GM23338 (cell line): ENCODE data around the gene TCFL5. TPM values are rescaled to one million over a fixed set of nuclear protein-coding genes. Genes with fewer than 3 reads are reported as not detected.

Source experiments
- ATAC-seq: fragments of 200-7000 bp; cut with Tn5 transposase; 3 replicates; pipeline ENCODE4 v1.9.1; 2020
- DNase-seq: peaks from one replicate; pipeline ENCODE4 v3.0.0-alpha.2; 2015; ENCODE audit warnings: low spot score
- H2AFZ ChIP-seq: fragments of 200-600 bp; sonication (generic); 2 replicates; pipeline ENCODE4 v1.8.0; 2016; ENCODE audit warnings: antibody characterized with exemption, mild to moderate bottlenecking, moderate library complexity
- H3F3A ChIP-seq: fragments of 200-600 bp; sonication (generic); replicated peaks from 2 replicates; pipeline ENCODE4 v1.8.0; 2017; ENCODE audit warnings: antibody characterized with exemption, mixed run types, low read depth
- H3K27ac ChIP-seq: fragments of 200-600 bp; sonication (generic); 2 replicates; pipeline ENCODE4 v1.6.1; 2016; ENCODE audit warnings: low read depth
- H3K27me3 ChIP-seq: fragments of 200-600 bp; sonication (generic); 2 replicates; pipeline ENCODE4 v1.8.0; 2016; ENCODE audit warnings: mild to moderate bottlenecking, mixed run types, moderate library complexity; ENCODE audit not compliant: insufficient read depth
- H3K36me3 ChIP-seq: fragments of 200-600 bp; sonication (generic); 2 replicates; pipeline ENCODE4 v1.8.0; 2016; ENCODE audit warnings: mild to moderate bottlenecking; ENCODE audit not compliant: insufficient read depth
- H3K4me1 ChIP-seq: fragments of 200-600 bp; sonication (generic); 2 replicates; pipeline ENCODE4 v1.8.0; 2016; ENCODE audit warnings: mild to moderate bottlenecking, moderate library complexity; ENCODE audit not compliant: insufficient read depth
- H3K4me2 ChIP-seq: fragments of 200-600 bp; sonication (generic); 2 replicates; pipeline ENCODE4 v1.7.1; 2017; ENCODE audit warnings: mixed run types
- H3K4me3 ChIP-seq: fragments of 200-600 bp; sonication (generic); 2 replicates; pipeline ENCODE4 v1.6.1; 2016; ENCODE audit warnings: mixed run types
- H3K79me2 ChIP-seq: fragments of 200-600 bp; sonication (generic); replicated peaks from 2 replicates; pipeline ENCODE4 v1.8.0; 2017; ENCODE audit warnings: mild to moderate bottlenecking; ENCODE audit not compliant: insufficient read depth
- H3K9me2 ChIP-seq: fragments of 200-600 bp; sonication (generic); 2 replicates; pipeline ENCODE4 v1.8.0; 2017; ENCODE audit not compliant: insufficient read depth
- H4K20me1 ChIP-seq: fragments of 200-600 bp; sonication (generic); replicated peaks from 2 replicates; pipeline ENCODE4 v1.8.0; 2017; ENCODE audit warnings: mild to moderate bottlenecking; ENCODE audit not compliant: insufficient read depth
- H3K27ac Mint-ChIP-seq: 2 replicates; pipeline ENCODE4 v1.8.0; 2020; ENCODE audit warnings: inconsistent platforms, mild to moderate bottlenecking, moderate library complexity, mixed read lengths
- H3K27me3 Mint-ChIP-seq: 3 replicates; pipeline ENCODE4 v1.8.0; 2022; ENCODE audit warnings: low read depth, mild to moderate bottlenecking, moderate library complexity, mixed read lengths, inconsistent platforms; ENCODE audit not compliant: insufficient read depth, poor library complexity
- H3K36me3 Mint-ChIP-seq: 3 replicates; pipeline ENCODE4 v1.8.0; 2021; ENCODE audit warnings: low read depth, mild to moderate bottlenecking, inconsistent platforms, moderate library complexity, mixed read lengths
- H3K4me1 Mint-ChIP-seq: 3 replicates; pipeline ENCODE4 v1.8.0; 2020; ENCODE audit warnings: mild to moderate bottlenecking, inconsistent platforms, mixed read lengths
- H3K4me3 Mint-ChIP-seq: 3 replicates; pipeline ENCODE4 v1.8.0; 2021; ENCODE audit warnings: moderate library complexity, mild to moderate bottlenecking, inconsistent platforms, mixed read lengths
- H3K9me3 Mint-ChIP-seq: 3 replicates; pipeline ENCODE4 v1.8.0; 2020; ENCODE audit warnings: moderate library complexity, mild to moderate bottlenecking, inconsistent platforms, mixed read lengths
- EZH2 ChIP-seq: fragments of 200-600 bp; sonication (generic); IDR thresholded peaks from one replicate; pipeline ENCODE4 v1.8.0; 2017; ENCODE audit warnings: antibody characterized with exemption, mild to moderate bottlenecking, low read depth; ENCODE audit not compliant: unreplicated experiment
- JUNB ChIP-seq: IDR thresholded peaks from one replicate; pipeline ENCODE4 v1.6.1; 2016; ENCODE audit warnings: antibody characterized with exemption; ENCODE audit not compliant: unreplicated experiment
- NANOG ChIP-seq: IDR thresholded peaks from 2 replicates; pipeline ENCODE4 v1.6.1; 2016; ENCODE audit warnings: antibody characterized with exemption, borderline replicate concordance
- POLR2AphosphoS5 ChIP-seq: IDR thresholded peaks from 2 replicates; pipeline ENCODE4 v1.6.1; 2016; ENCODE audit warnings: antibody characterized with exemption, low read depth
- STAT1 ChIP-seq: IDR thresholded peaks from one replicate; pipeline ENCODE4 v1.6.1; 2016; ENCODE audit warnings: antibody characterized with exemption; ENCODE audit not compliant: unreplicated experiment
- ZNF114 ChIP-seq: fragments of 250-450 bp; sonication (Bioruptor Pico); IDR thresholded peaks from 2 replicates; pipeline ENCODE4 v1.5.0; 2020; ENCODE audit warnings: mild to moderate bottlenecking, moderate library complexity
- ZNF331 ChIP-seq: fragments of 250-450 bp; sonication (Bioruptor Pico); IDR thresholded peaks from 2 replicates; pipeline ENCODE4 v1.5.0; 2020; ENCODE audit warnings: low read depth, mild to moderate bottlenecking, moderate library complexity
- polyA plus RNA-seq: library from polyadenylated mRNA; unstranded; fragments of >200 nt; fragmentation: Nextera tagmentation; extraction: Ambion mirVana; gene quantifications from 2 replicates; pipeline ENCODE4 v1.2.1, GENCODE V29; 2016
- total RNA-seq: library from RNA; depleted of rRNA; stranded (reverse); fragments of >200 nt; shearing (Covaris generic); gene quantifications from 2 replicates; pipeline ENCODE4 v1.2.3, GENCODE V29; 2014
- TF ChIP-seq, protein P1 (sequence below): IDR thresholded peaks from one replicate; pipeline ENCODE4 v1.6.1; 2018; ENCODE audit warnings: antibody characterized with exemption; ENCODE audit not compliant: unreplicated experiment
- TF ChIP-seq, protein P2 (sequence below), 2 experiments: fragments of 200-600 bp in 1 of 2; sonication (generic) in 1 of 2; conservative IDR thresholded peaks; 2 replicates each; pipeline versions ENCODE4 v1.5.1 to v1.6.1; 2016 to 2017; ENCODE audit warnings: antibody characterized with exemption in 2 of 2, low read depth in 2 of 2, mild to moderate bottlenecking in 2 of 2, moderate library complexity in 1 of 2
- TF ChIP-seq, protein P3 (sequence below): IDR thresholded peaks from 2 replicates; pipeline ENCODE4 v1.6.1; 2016; ENCODE audit warnings: antibody characterized with exemption

The TCFL5 gene
- total and polyA plus RNA-seq, 2 experiments from 2014 or later, result 5.8 to 19.3 TPM

DNA sequence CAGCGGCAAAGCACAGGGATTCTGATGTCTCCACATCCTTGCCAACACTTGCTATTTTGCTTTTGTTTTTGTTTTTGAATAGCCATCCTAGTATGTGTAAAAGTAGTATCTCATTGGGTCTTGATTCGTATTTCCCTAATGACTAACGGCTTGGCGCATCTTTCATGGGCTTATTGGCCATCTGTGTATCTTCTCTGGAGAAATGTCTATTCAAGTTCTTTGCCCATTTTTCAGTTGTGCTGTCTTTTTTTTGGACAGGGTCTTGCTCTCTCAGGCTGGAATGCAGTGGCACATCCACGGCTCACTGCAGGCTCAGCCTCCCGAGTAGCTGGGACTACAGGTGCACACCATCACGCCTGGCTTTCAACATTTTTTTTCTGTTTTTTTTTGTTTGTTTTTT, 17.4 kb downstream of the TCFL5 start (continued):
- TF ChIP-seq, protein P1, sequence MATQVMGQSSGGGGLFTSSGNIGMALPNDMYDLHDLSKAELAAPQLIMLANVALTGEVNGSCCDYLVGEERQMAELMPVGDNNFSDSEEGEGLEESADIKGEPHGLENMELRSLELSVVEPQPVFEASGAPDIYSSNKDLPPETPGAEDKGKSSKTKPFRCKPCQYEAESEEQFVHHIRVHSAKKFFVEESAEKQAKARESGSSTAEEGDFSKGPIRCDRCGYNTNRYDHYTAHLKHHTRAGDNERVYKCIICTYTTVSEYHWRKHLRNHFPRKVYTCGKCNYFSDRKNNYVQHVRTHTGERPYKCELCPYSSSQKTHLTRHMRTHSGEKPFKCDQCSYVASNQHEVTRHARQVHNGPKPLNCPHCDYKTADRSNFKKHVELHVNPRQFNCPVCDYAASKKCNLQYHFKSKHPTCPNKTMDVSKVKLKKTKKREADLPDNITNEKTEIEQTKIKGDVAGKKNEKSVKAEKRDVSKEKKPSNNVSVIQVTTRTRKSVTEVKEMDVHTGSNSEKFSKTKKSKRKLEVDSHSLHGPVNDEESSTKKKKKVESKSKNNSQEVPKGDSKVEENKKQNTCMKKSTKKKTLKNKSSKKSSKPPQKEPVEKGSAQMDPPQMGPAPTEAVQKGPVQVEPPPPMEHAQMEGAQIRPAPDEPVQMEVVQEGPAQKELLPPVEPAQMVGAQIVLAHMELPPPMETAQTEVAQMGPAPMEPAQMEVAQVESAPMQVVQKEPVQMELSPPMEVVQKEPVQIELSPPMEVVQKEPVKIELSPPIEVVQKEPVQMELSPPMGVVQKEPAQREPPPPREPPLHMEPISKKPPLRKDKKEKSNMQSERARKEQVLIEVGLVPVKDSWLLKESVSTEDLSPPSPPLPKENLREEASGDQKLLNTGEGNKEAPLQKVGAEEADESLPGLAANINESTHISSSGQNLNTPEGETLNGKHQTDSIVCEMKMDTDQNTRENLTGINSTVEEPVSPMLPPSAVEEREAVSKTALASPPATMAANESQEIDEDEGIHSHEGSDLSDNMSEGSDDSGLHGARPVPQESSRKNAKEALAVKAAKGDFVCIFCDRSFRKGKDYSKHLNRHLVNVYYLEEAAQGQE, result no peak
- TF ChIP-seq, protein P2, sequence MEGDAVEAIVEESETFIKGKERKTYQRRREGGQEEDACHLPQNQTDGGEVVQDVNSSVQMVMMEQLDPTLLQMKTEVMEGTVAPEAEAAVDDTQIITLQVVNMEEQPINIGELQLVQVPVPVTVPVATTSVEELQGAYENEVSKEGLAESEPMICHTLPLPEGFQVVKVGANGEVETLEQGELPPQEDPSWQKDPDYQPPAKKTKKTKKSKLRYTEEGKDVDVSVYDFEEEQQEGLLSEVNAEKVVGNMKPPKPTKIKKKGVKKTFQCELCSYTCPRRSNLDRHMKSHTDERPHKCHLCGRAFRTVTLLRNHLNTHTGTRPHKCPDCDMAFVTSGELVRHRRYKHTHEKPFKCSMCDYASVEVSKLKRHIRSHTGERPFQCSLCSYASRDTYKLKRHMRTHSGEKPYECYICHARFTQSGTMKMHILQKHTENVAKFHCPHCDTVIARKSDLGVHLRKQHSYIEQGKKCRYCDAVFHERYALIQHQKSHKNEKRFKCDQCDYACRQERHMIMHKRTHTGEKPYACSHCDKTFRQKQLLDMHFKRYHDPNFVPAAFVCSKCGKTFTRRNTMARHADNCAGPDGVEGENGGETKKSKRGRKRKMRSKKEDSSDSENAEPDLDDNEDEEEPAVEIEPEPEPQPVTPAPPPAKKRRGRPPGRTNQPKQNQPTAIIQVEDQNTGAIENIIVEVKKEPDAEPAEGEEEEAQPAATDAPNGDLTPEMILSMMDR (conservative IDR thresholded peaks at IDR 0.05; ENCODE audit: low read depth in 2 of 2), result no peak
- TF ChIP-seq ZNF114 (CRISPR knock-in tag) (no peak), EZH2 (no peak), POLR2AphosphoS5 (no peak), STAT1 (no peak), NANOG (no peak)

DNA sequence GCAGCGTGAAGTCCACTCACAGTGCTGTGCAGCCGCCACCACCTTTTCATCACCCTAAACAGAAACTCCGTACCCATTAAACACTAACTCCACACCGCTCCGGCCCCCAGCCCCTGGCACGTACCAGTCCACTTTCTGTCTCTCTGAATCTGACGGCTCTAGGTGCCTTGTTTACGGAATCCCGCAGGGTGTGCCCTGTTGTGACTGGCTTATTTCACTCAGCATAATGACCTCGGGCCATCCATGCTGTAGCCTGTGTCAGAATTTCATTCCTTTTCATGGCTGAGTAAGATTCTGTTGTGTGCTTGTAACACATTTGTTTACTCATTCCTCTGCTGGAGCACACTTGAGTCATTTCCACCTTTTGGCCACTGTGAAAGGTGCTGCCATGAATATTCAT, 18.0 kb downstream of the TCFL5 start:
- Histone ChIP-seq H3K36me3 (peaks cover 4% of the 10 kb centered on the region; the same call in 1 of the 2 replicates), H3K4me1 (0 out of 2 replicates have a peak, but pooled peaks cover 4% of the 10 kb centered on the region), H3K4me3 (no peak overlapping the region), H3K27me3 (no peaks in the 10 kb centered on the region), H2AFZ (no peak overlapping the region), H3K4me2 (no peak overlapping the region), H3K79me2 (0 out of 2 replicates have a peak, but pooled peaks cover 4% of the 10 kb centered on the region), H3K27ac (no peak overlapping the region), H3F3A (0 out of 2 replicates have a peak, but pooled peaks cover 10% of the 10 kb centered on the region), H4K20me1 (no peaks in the 10 kb centered on the region; the same call in 1 of the 2 replicates), H3K9me2 (no peaks in the 10 kb centered on the region)
- Mint-ChIP-seq H3K27ac (no peak overlapping the region), H3K4me3 (no peak overlapping the region), H3K4me1 (peaks cover 13% of the 10 kb centered on the region), H3K36me3 (peaks cover 38% of the 10 kb centered on the region), H3K9me3 (no peaks in the 10 kb centered on the region; the same call in 2 of the 3 replicates), H3K27me3 (peaks cover 16% of the 10 kb centered on the region)
- ATAC-seq (no peak), DNase-seq (no peak)
- no peak for TF ChIP-seq EZH2
- TF ChIP-seq, protein P3, sequence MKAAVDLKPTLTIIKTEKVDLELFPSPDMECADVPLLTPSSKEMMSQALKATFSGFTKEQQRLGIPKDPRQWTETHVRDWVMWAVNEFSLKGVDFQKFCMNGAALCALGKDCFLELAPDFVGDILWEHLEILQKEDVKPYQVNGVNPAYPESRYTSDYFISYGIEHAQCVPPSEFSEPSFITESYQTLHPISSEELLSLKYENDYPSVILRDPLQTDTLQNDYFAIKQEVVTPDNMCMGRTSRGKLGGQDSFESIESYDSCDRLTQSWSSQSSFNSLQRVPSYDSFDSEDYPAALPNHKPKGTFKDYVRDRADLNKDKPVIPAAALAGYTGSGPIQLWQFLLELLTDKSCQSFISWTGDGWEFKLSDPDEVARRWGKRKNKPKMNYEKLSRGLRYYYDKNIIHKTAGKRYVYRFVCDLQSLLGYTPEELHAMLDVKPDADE, result no peak
- no peak for TF ChIP-seq ZNF114 (CRISPR knock-in tag)
- TF ChIP-seq NANOG, result no peak
- no peak for TF ChIP-seq ZNF331 (CRISPR knock-in tag)
- no peak for TF ChIP-seq JUNB
- TF ChIP-seq, protein P1, result no peak
- TF ChIP-seq, protein P2 (conservative IDR thresholded peaks at IDR 0.05; ENCODE audit: low read depth in 2 of 2), result no peak
